ENCODE measurements around the gene LINC00632.

LINC00632 gene

DNA sequence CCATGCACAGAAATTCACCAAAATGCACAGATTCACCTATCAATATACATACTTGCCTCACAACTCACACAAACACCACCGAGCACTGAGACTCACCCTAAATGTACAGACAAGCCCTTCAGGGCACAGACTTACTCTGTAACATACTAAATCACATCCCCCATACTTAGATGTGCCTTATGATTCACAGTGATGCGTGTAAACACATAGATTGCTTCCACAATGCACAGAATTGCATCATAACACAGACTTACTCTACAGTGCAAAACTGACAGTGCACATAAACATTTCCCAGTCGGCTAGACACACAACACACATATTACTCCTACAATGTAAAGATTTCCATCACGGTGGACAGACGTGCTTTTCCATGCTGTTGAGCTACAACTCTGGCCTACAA is 6.2 kb downstream of the LINC00632 start:
- Histone ChIP-seq H4K91ac (ENCODE audit: low read length) (no peak overlapping the region), H3K27ac (ENCODE audit: low read length, poor library complexity, severe bottlenecking) (no peak overlapping the region), H3K9ac (ENCODE audit: low read length) (no peak overlapping the region), H2AFZ (ENCODE audit: low read depth, low read length) (no peak overlapping the region), H2BK5ac (ENCODE audit: low read depth, low read length, poor library complexity, severe bottlenecking) (no peak overlapping the region), H3K4me3 (ENCODE audit: insufficient read depth in 1 of 2, low read depth in 1 of 2, low read length in 2 of 2) (no peak overlapping the region), H3K14ac (ENCODE audit: low read length in 2 of 2) (no peak overlapping the region), H3K18ac (ENCODE audit: low read depth in 1 of 2, low read length in 2 of 2) (peak overlapping the region in 1 of 2 experiments; percentile 37), H3K4ac (ENCODE audit: low read depth in 1 of 2, low read length in 2 of 2) (peak overlapping the region in 1 of 2 experiments; percentile 26), H3K79me1 (replicated peaks; ENCODE audit: low read length, poor library complexity, severe bottlenecking) (no peaks in the 10 kb centered on the region), H3K36me3 (ENCODE audit: control insufficient read depth in 1 of 2, insufficient read depth in 2 of 2, low read depth in 1 of 2, low read length in 2 of 2) (no peaks in the 10 kb centered on the region), H3K4me1 (ENCODE audit: control insufficient read depth, insufficient read depth, low read depth, low read length) (peaks cover 1% of the 10 kb centered on the region), H2BK12ac (ENCODE audit: low read length in 2 of 2) (no peak overlapping the region), H2BK120ac (ENCODE audit: low read depth, low read length) (no peak overlapping the region), H3K27me3 (ENCODE audit: control insufficient read depth in 1 of 2, insufficient read depth in 1 of 2, low read length in 2 of 2) (no peaks in the 10 kb centered on the region), H4K8ac (ENCODE audit: low read length) (no peak overlapping the region), H3K23ac (ENCODE audit: low read length in 2 of 2) (no peak overlapping the region), H3K4me2 (ENCODE audit: low read length, poor library complexity, severe bottlenecking) (no peak overlapping the region), H2AK5ac (ENCODE audit: low read length, severe bottlenecking) (no peak overlapping the region), H3K9me3 (ENCODE audit: control insufficient read depth, low read length) (no peaks in the 10 kb centered on the region), H2BK15ac (ENCODE audit: low read depth, poor library complexity, severe bottlenecking) (no peak overlapping the region)
- 60% methylated on average over 5 of the region's 5 CpGs for WGBS
- peak; percentile 91 for DNase-seq

GRCh38 chrX:140723121-140723715 is 13.7 kb downstream of the LINC00632 start:
- Histone ChIP-seq H3K23ac (ENCODE audit: low read length in 2 of 2) (no peak overlapping the region), H3K9ac (ENCODE audit: low read length) (no peak overlapping the region), H4K8ac (ENCODE audit: low read length) (no peak overlapping the region), H2BK15ac (ENCODE audit: low read depth, poor library complexity, severe bottlenecking) (no peak overlapping the region), H3K4me1 (ENCODE audit: control insufficient read depth, insufficient read depth, low read depth, low read length) (no peaks in the 10 kb centered on the region), H2BK120ac (ENCODE audit: low read depth, low read length) (no peak overlapping the region), H3K4ac (ENCODE audit: low read depth in 1 of 2, low read length in 2 of 2) (no peak overlapping the region), H3K27me3 (ENCODE audit: control insufficient read depth in 1 of 2, insufficient read depth in 1 of 2, low read length in 2 of 2) (no peaks in the 10 kb centered on the region), H3K18ac (ENCODE audit: low read depth in 1 of 2, low read length in 2 of 2) (no peak overlapping the region), H3K9me3 (ENCODE audit: control insufficient read depth, low read length) (no peaks in the 10 kb centered on the region), H3K79me1 (replicated peaks; ENCODE audit: low read length, poor library complexity, severe bottlenecking) (no peaks in the 10 kb centered on the region), H3K27ac (ENCODE audit: low read length, poor library complexity, severe bottlenecking) (no peak overlapping the region), H4K91ac (ENCODE audit: low read length) (no peak overlapping the region), H3K4me3 (ENCODE audit: insufficient read depth in 1 of 2, low read depth in 1 of 2, low read length in 2 of 2) (no peak overlapping the region), H3K14ac (ENCODE audit: low read length in 2 of 2) (no peak overlapping the region), H2BK12ac (ENCODE audit: low read length in 2 of 2) (no peak overlapping the region), H2AFZ (ENCODE audit: low read depth, low read length) (no peak overlapping the region), H3K4me2 (ENCODE audit: low read length, poor library complexity, severe bottlenecking) (no peak overlapping the region), H2BK5ac (ENCODE audit: low read depth, low read length, poor library complexity, severe bottlenecking) (no peak overlapping the region), H3K36me3 (ENCODE audit: control insufficient read depth in 1 of 2, insufficient read depth in 2 of 2, low read depth in 1 of 2, low read length in 2 of 2) (no peaks in the 10 kb centered on the region), H2AK5ac (ENCODE audit: low read length, severe bottlenecking) (no peak overlapping the region)
- DNase-seq = peak; percentile 30
- WGBS = 37% methylated on average over 4 of the region's 4 CpGs

DNA sequence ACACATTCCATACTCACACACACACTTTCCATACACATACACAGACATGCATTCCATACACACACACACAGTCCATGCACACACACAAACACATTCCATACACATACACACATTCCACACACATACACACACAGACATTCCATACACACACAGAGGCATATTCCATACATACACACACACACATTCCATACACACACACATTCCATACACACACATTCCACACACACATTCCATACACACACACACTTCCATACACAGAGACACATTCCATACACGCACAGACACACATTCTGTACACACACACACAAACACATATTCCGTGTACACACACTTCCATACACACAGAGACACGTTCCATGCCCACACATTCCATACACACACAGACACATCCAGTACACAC is 14.8 kb downstream of the LINC00632 start:
- no peak overlapping the region for H3K27ac ChIP-seq (ENCODE audit: low read length, poor library complexity, severe bottlenecking)
- H2BK5ac ChIP-seq (ENCODE audit: low read depth, low read length, poor library complexity, severe bottlenecking) = no peak overlapping the region
- 93% methylated on average over 3 of the region's 3 CpGs for WGBS

DNA sequence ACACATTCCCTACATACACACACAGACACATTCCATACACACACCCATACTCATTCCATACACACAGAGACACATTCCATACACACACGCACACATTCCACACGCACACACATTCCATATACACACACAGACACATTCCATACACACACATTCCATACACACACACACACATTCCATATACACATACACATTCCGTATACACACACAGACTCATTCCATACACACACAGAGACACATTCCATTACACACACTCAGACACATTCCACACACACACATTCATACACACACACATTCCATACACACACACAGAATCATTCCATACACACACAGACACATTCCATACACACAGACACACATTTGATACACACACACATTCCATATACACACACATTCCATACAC is 15.2 kb downstream of the LINC00632 start:
- H2AFZ ChIP-seq (ENCODE audit: low read depth, low read length) = no peak overlapping the region
- H2BK15ac ChIP-seq (ENCODE audit: low read depth, poor library complexity, severe bottlenecking) = no peak overlapping the region
- H3K23ac ChIP-seq (ENCODE audit: low read length in 2 of 2) = no peak overlapping the region
- 91% methylated on average over 3 of the region's 3 CpGs for WGBS
- H3K9ac ChIP-seq (ENCODE audit: low read length) = no peak overlapping the region
- no peak overlapping the region for H4K8ac ChIP-seq (ENCODE audit: low read length)
- DNase-seq = peak; percentile 11
- H3K18ac ChIP-seq (ENCODE audit: low read depth in 1 of 2, low read length in 2 of 2) = no peak overlapping the region
- no peak overlapping the region for H3K4me2 ChIP-seq (ENCODE audit: low read length, poor library complexity, severe bottlenecking)
- H2AK5ac ChIP-seq (ENCODE audit: low read length, severe bottlenecking) = no peak overlapping the region
- H3K27ac ChIP-seq (ENCODE audit: low read length, poor library complexity, severe bottlenecking) = no peak overlapping the region
- no peak overlapping the region for H3K14ac ChIP-seq (ENCODE audit: low read length in 2 of 2)
- no peaks in the 10 kb centered on the region for H3K36me3 ChIP-seq (ENCODE audit: control insufficient read depth in 1 of 2, insufficient read depth in 2 of 2, low read depth in 1 of 2, low read length in 2 of 2)
- no peak overlapping the region for H3K4ac ChIP-seq (ENCODE audit: low read depth in 1 of 2, low read length in 2 of 2)
- no peaks in the 10 kb centered on the region for H3K9me3 ChIP-seq (ENCODE audit: control insufficient read depth, low read length)
- no peak overlapping the region for H4K91ac ChIP-seq (ENCODE audit: low read length)
- H2BK12ac ChIP-seq (ENCODE audit: low read length in 2 of 2) = no peak overlapping the region
- no peaks in the 10 kb centered on the region for H3K4me1 ChIP-seq (ENCODE audit: control insufficient read depth, insufficient read depth, low read depth, low read length)
- no peak overlapping the region for H3K4me3 ChIP-seq (ENCODE audit: insufficient read depth in 1 of 2, low read depth in 1 of 2, low read length in 2 of 2)
- no peaks in the 10 kb centered on the region for H3K79me1 ChIP-seq (replicated peaks; ENCODE audit: low read length, poor library complexity, severe bottlenecking)
- no peak overlapping the region for H2BK120ac ChIP-seq (ENCODE audit: low read depth, low read length)
- H3K27me3 ChIP-seq (ENCODE audit: control insufficient read depth in 1 of 2, insufficient read depth in 1 of 2, low read length in 2 of 2) = no peaks in the 10 kb centered on the region
- H2BK5ac ChIP-seq (ENCODE audit: low read depth, low read length, poor library complexity, severe bottlenecking) = no peak overlapping the region

More for the DNA sequence above, 14.8 kb downstream of the LINC00632 start:
- Histone ChIP-seq H2BK15ac (ENCODE audit: low read depth, poor library complexity, severe bottlenecking) (no peak overlapping the region), H3K79me1 (replicated peaks; ENCODE audit: low read length, poor library complexity, severe bottlenecking) (no peaks in the 10 kb centered on the region), H3K18ac (ENCODE audit: low read depth in 1 of 2, low read length in 2 of 2) (peak overlapping the region in 1 of 2 experiments; percentile 21), H4K91ac (ENCODE audit: low read length) (peak overlapping the region; percentile 50), H2BK12ac (ENCODE audit: low read length in 2 of 2) (no peak overlapping the region), H3K23ac (ENCODE audit: low read length in 2 of 2) (no peak overlapping the region), H3K4ac (ENCODE audit: low read depth in 1 of 2, low read length in 2 of 2) (no peak overlapping the region), H3K4me1 (ENCODE audit: control insufficient read depth, insufficient read depth, low read depth, low read length) (no peaks in the 10 kb centered on the region), H3K9me3 (ENCODE audit: control insufficient read depth, low read length) (no peaks in the 10 kb centered on the region), H3K27me3 (ENCODE audit: control insufficient read depth in 1 of 2, insufficient read depth in 1 of 2, low read length in 2 of 2) (no peaks in the 10 kb centered on the region), H2BK120ac (ENCODE audit: low read depth, low read length) (no peak overlapping the region), H2AFZ (ENCODE audit: low read depth, low read length) (no peak overlapping the region), H2AK5ac (ENCODE audit: low read length, severe bottlenecking) (no peak overlapping the region), H3K4me3 (ENCODE audit: insufficient read depth in 1 of 2, low read depth in 1 of 2, low read length in 2 of 2) (no peak overlapping the region), H4K8ac (ENCODE audit: low read length) (no peak overlapping the region), H3K9ac (ENCODE audit: low read length) (no peak overlapping the region), H3K4me2 (ENCODE audit: low read length, poor library complexity, severe bottlenecking) (no peak overlapping the region), H3K14ac (ENCODE audit: low read length in 2 of 2) (no peak overlapping the region), H3K36me3 (ENCODE audit: control insufficient read depth in 1 of 2, insufficient read depth in 2 of 2, low read depth in 1 of 2, low read length in 2 of 2) (no peaks in the 10 kb centered on the region)
- no peak for DNase-seq

All from mesenchymal stem cell (in vitro differentiated cells and primary cell).